Measurements from ENCODE around the gene APBB2.

The APBB2 gene

GRCh38 chr4:40934676-40935075, 279.7 kb downstream of the APBB2 start:
- TF ChIP-seq ZC3H10 (CRISPR knock-in tag; IDR thresholded peaks at IDR 0.05): no peak
- TF ChIP-seq ZNF565 (CRISPR knock-in tag; conservative IDR thresholded peaks at IDR 0.05; ENCODE audit: low read depth): no peak
- TF ChIP-seq CSDC2 (CRISPR knock-in tag; IDR thresholded peaks at IDR 0.05): no peak
- no peak for TF ChIP-seq PPARA (CRISPR knock-in tag; IDR thresholded peaks at IDR 0.05; ENCODE audit: borderline replicate concordance)
- TF ChIP-seq ISL1 (CRISPR knock-in tag; IDR thresholded peaks at IDR 0.05): no peak
- no peak for TF ChIP-seq BACH2 (CRISPR knock-in tag; IDR thresholded peaks at IDR 0.05; ENCODE audit: borderline replicate concordance)
- no peak for ATAC-seq

- TF ChIP-seq ZC3H10 (CRISPR knock-in tag; IDR thresholded peaks at IDR 0.05): no peak
- TF ChIP-seq SNAI2 (CRISPR knock-in tag; IDR thresholded peaks at IDR 0.05): no peak
- no peak for TF ChIP-seq ISL1 (CRISPR knock-in tag; IDR thresholded peaks at IDR 0.05)
- no peak for TF ChIP-seq ZNF565 (CRISPR knock-in tag; conservative IDR thresholded peaks at IDR 0.05; ENCODE audit: low read depth)
- TF ChIP-seq ZFP30 (CRISPR knock-in tag; IDR thresholded peaks at IDR 0.05): no peak
- no peak for TF ChIP-seq CREB5 (CRISPR knock-in tag; IDR thresholded peaks at IDR 0.05; ENCODE audit: low read depth)
- TF ChIP-seq RARB (CRISPR knock-in tag; IDR thresholded peaks at IDR 0.05): no peak
- TF ChIP-seq TOX (CRISPR knock-in tag; IDR thresholded peaks at IDR 0.05; ENCODE audit: borderline replicate concordance): no peak
- TF ChIP-seq ARNTL (CRISPR knock-in tag; IDR thresholded peaks at IDR 0.05; ENCODE audit: borderline replicate concordance, low read depth): no peak
- no peak for TF ChIP-seq PPARA (CRISPR knock-in tag; IDR thresholded peaks at IDR 0.05; ENCODE audit: borderline replicate concordance)
- TF ChIP-seq ZNF8 (CRISPR knock-in tag; IDR thresholded peaks at IDR 0.05): no peak
- TF ChIP-seq PATZ1 (CRISPR knock-in tag; IDR thresholded peaks at IDR 0.05; ENCODE audit: borderline replicate concordance): no peak
- TF ChIP-seq ESRRG (CRISPR knock-in tag; IDR thresholded peaks at IDR 0.05): no peak
- TF ChIP-seq POU6F1 (CRISPR knock-in tag; IDR thresholded peaks at IDR 0.05; ENCODE audit: borderline replicate concordance, low read depth): no peak
- TF ChIP-seq OSR1 (CRISPR knock-in tag; IDR thresholded peaks at IDR 0.05): no peak
- no peak for TF ChIP-seq CSRNP3 (CRISPR knock-in tag; IDR thresholded peaks at IDR 0.05)
- TF ChIP-seq ZNF70 (CRISPR knock-in tag; IDR thresholded peaks at IDR 0.05): no peak
Measured at GRCh38 chr4:40933272-40934053, 280.9 kb downstream of the APBB2 start.

GRCh38 chr4:40931841-40932240, 282.5 kb downstream of the APBB2 start:
- ATAC-seq: no peak
- no peak for TF ChIP-seq ZNF8 (CRISPR knock-in tag; IDR thresholded peaks at IDR 0.05)
- TF ChIP-seq ZNF565 (CRISPR knock-in tag; conservative IDR thresholded peaks at IDR 0.05; ENCODE audit: low read depth): no peak
- TF ChIP-seq ARNTL (CRISPR knock-in tag; IDR thresholded peaks at IDR 0.05; ENCODE audit: borderline replicate concordance, low read depth): no peak
- TF ChIP-seq CREB5 (CRISPR knock-in tag; IDR thresholded peaks at IDR 0.05; ENCODE audit: low read depth): no peak
- TF ChIP-seq RARB (CRISPR knock-in tag; IDR thresholded peaks at IDR 0.05): no peak
- no peak for TF ChIP-seq ZNF70 (CRISPR knock-in tag; IDR thresholded peaks at IDR 0.05)
- TF ChIP-seq BACH2 (CRISPR knock-in tag; IDR thresholded peaks at IDR 0.05; ENCODE audit: borderline replicate concordance): no peak
- no peak for TF ChIP-seq ESRRG (CRISPR knock-in tag; IDR thresholded peaks at IDR 0.05)
- no peak for TF ChIP-seq TOX (CRISPR knock-in tag; IDR thresholded peaks at IDR 0.05; ENCODE audit: borderline replicate concordance)
- TF ChIP-seq CSDC2 (CRISPR knock-in tag; IDR thresholded peaks at IDR 0.05): no peak

More at GRCh38 chr4:40933272-40934053, 280.9 kb downstream of the APBB2 start:
- ATAC-seq: peak; percentile 65

Measured in SK-N-SH treated with all-trans-retinoic acid at 6 μM for 48 hours (cell line).